PC-3 (cell line): Measurements from ENCODE around the gene LRRC57. TPM values are rescaled to one million over a fixed set of nuclear protein-coding genes. Genes with fewer than 3 reads are reported as not detected.

Experiments used
- ATAC-seq: fragments of 200-7000 bp; cut with Tn5 transposase; 2 replicates; pipeline ENCODE4 v1.9.1; 2020; ENCODE audit warnings: mild to moderate bottlenecking, moderate library complexity
- BruUV-seq: library from RNA; stranded (reverse); fragments of 400-500 nt; replicated peaks from 2 replicates; lab custom pipeline; 2021; lab: Mats Ljungman, UMichigan
- CTCF ChIA-PET: fragments of 300-600 bp; sonication (Branson Sonifier 250); formaldehyde crosslinking; loops from one replicate; lab custom pipeline; 2022; ENCODE audit warnings: antibody characterized with exemption; lab: Charles Lee
- POLR2A ChIA-PET: fragments of 300-600 bp; sonication (Branson Sonifier 250); formaldehyde crosslinking; loops from one replicate; lab custom pipeline; 2022; ENCODE audit warnings: antibody characterized with exemption; ENCODE audit not compliant: unreplicated experiment; lab: Charles Lee
- DNase-seq: peaks from one replicate; pipeline ENCODE4 v3.0.0-alpha.2; 2015
- H2AFZ ChIP-seq: fragments of 300-600 bp; sonication (generic); 2 replicates; pipeline ENCODE4 v1.6.0; 2016; ENCODE audit warnings: antibody characterized with exemption, low read length
- H3F3A ChIP-seq: fragments of 300-600 bp; sonication (generic); one replicate; pipeline ENCODE4 v1.6.0; 2017; ENCODE audit warnings: antibody characterized with exemption, low read length, control low read depth, mild to moderate bottlenecking; ENCODE audit not compliant: unreplicated experiment
- H3K27ac ChIP-seq: fragments of 300-600 bp; sonication (generic); 2 replicates; pipeline ENCODE4 v1.5.1; 2016; ENCODE audit warnings: mild to moderate bottlenecking, low read length
- H3K27me3 ChIP-seq: fragments of 300-600 bp; sonication (generic); 2 replicates; pipeline ENCODE4 v1.6.1; 2016; ENCODE audit warnings: low read length, mixed read lengths
- H3K36me3 ChIP-seq: fragments of 300-600 bp; sonication (generic); 2 replicates; pipeline ENCODE4 v1.6.1; 2016; ENCODE audit warnings: low read depth, mixed run types, low read length, mixed read lengths
- H3K4me1 ChIP-seq: fragments of 300-600 bp; sonication (generic); 2 replicates; pipeline ENCODE4 v1.5.1; 2016; ENCODE audit warnings: low read length; ENCODE audit not compliant: insufficient read depth
- H3K4me2 ChIP-seq: fragments of 300-600 bp; sonication (generic); 2 replicates; pipeline ENCODE4 v1.6.0; 2016; ENCODE audit warnings: low read length
- H3K4me3 ChIP-seq: fragments of 300-600 bp; sonication (generic); 2 replicates; pipeline ENCODE4 v1.5.1; 2016; ENCODE audit warnings: mild to moderate bottlenecking, low read length, mixed read lengths
- H3K79me2 ChIP-seq: fragments of 300-600 bp; sonication (generic); 2 replicates; pipeline ENCODE4 v1.6.1; 2017; ENCODE audit warnings: low read length, mixed read lengths
- H3K9ac ChIP-seq: fragments of 300-600 bp; sonication (generic); 2 replicates; pipeline ENCODE4 v1.6.0; 2016; ENCODE audit warnings: mild to moderate bottlenecking, low read length
- H3K9me2 ChIP-seq: fragments of 300-600 bp; sonication (generic); replicated peaks from 2 replicates; pipeline ENCODE4 v1.6.1; 2016; ENCODE audit warnings: mixed run types, low read length, mixed read lengths
- H3K9me3 ChIP-seq: fragments of 300-600 bp; sonication (generic); 2 replicates; pipeline ENCODE4 v1.6.1; 2016; ENCODE audit warnings: low read length, mixed read lengths
- H4K20me1 ChIP-seq: fragments of 300-600 bp; sonication (generic); 2 replicates; pipeline ENCODE4 v1.6.1; 2016; ENCODE audit warnings: low read length, mixed read lengths
- CTCF ChIP-seq: fragments of 300-600 bp; sonication (generic); conservative IDR thresholded peaks from 2 replicates; pipeline ENCODE4 v1.5.1; 2017; ENCODE audit warnings: antibody characterized with exemption, low read depth, mild to moderate bottlenecking, low read length
- EZH2 ChIP-seq: fragments of 300-600 bp; sonication (generic); IDR thresholded peaks from one replicate; pipeline ENCODE4 v1.6.1; 2017; ENCODE audit warnings: antibody characterized with exemption, mild to moderate bottlenecking, low read length; ENCODE audit not compliant: unreplicated experiment
- EZH2phosphoT487 ChIP-seq: fragments of 300-600 bp; sonication (generic); IDR thresholded peaks from 2 replicates; pipeline ENCODE4 v1.6.1; 2018; ENCODE audit warnings: mild to moderate bottlenecking, antibody characterized with exemption, low read length, borderline replicate concordance
- intact Hi-C: fragments of 100-400 bp; cut with micrococcal nuclease; formaldehyde crosslinking; loops from 2 replicates; pipeline ENCODE4 v1.9.0; 2023
- total RNA-seq: library from RNA; depleted of rRNA; stranded (reverse); fragments of >200 nt; gene quantifications from 2 replicates; pipeline ENCODE4 v1.2.3, GENCODE V29; 2014

Gene LRRC57
- total RNA-seq, 1 experiment from 2014 or later: 9.1 TPM

- ATAC-seq: no peak
- ChIA-PET CTCF (no interaction called here), POLR2A (interaction anchor here (0.6 kb wide), 1 partner anchor 53 kb away, joined by 6 read pairs; no protein-coding TSS in a partner anchor)
- intact Hi-C loops: loop anchor here (5.0 kb wide), 1 partner anchor 49 kb away; the partner anchor contains the start of genes HAUS2 and LRRC57
- BruUV-seq: no TSS peak
- Histone ChIP-seq H3K9ac (no peak overlapping the region), H3K9me2 (no peaks in the 10 kb centered on the region), H3K4me1 (peaks cover 29% of the 10 kb centered on the region), H3K4me3 (no peak overlapping the region), H4K20me1 (no peaks in the 10 kb centered on the region), H2AFZ (no peak overlapping the region), H3F3A (peaks cover 7% of the 10 kb centered on the region), H3K27me3 (no peaks in the 10 kb centered on the region), H3K79me2 (peaks cover 44% of the 10 kb centered on the region), H3K4me2 (peak overlapping the region; percentile 15; the same call in 1 of the 2 replicates), H3K9me3 (no peaks in the 10 kb centered on the region), H3K27ac (peak overlapping the region; percentile 5; the same call in 1 of the 2 replicates), H3K36me3 (no peaks in the 10 kb centered on the region)
- TF ChIP-seq CTCF: no peak
- TF ChIP-seq EZH2phosphoT487: no peak
- no peak for TF ChIP-seq EZH2
- no peak for DNase-seq
Measured at GRCh38 chr15:42498212-42499068, 50.2 kb downstream of the LRRC57 start.

GRCh38 chr15:42495361-42496212, 53.0 kb downstream of the LRRC57 start, which contains the start of gene SNAP23:
Gene SNAP23, plus strand, starts transcription at chr15:42495634. Its CDS starts 16,213 bp downstream, at chr15:42511847.
- H3K4me3 ChIP-seq: peak within 1 kb of the TSS; percentile 77
- H3F3A ChIP-seq: peaks cover 7% of the 10 kb centered on the region
- H4K20me1 ChIP-seq: no peaks in the 10 kb centered on the region
- no peak for TF ChIP-seq CTCF
- no peak for TF ChIP-seq EZH2phosphoT487
- TF ChIP-seq EZH2: no peak
- peak within 1 kb of the TSS; percentile 91 for H2AFZ ChIP-seq
- H3K79me2 ChIP-seq: peaks cover 28% of the 10 kb centered on the region
- H3K9me3 ChIP-seq: no peaks in the 10 kb centered on the region
- CTCF ChIA-PET: no interaction called here
- H3K9me2 ChIP-seq: no peaks in the 10 kb centered on the region
- DNase-seq: peak; percentile 92
- H3K27me3 ChIP-seq: no peaks in the 10 kb centered on the region
- no peaks in the 10 kb centered on the region for H3K36me3 ChIP-seq
- BruUV-seq: TSS peak; percentile 74
- H3K27ac ChIP-seq: peak within 1 kb of the TSS; percentile 61
- peak within 1 kb of the TSS; percentile 92 for H3K4me2 ChIP-seq
- peak within 1 kb of the TSS; percentile 68 for H3K9ac ChIP-seq
- peak; percentile 89 for ATAC-seq
- H3K4me1 ChIP-seq: peaks cover 36% of the 10 kb centered on the region
- intact Hi-C loops: loop anchor here (5.0 kb wide), 1 partner anchor 52 kb away; the partner anchor contains the start of genes HAUS2 and LRRC57
- POLR2A ChIA-PET: interaction anchor here (0.5 to 0.7 kb wide), 4 partner anchors 9 to 1268 kb away, joined by 3 to 6 read pairs (median 4); partner anchors contain the start of genes HAUS2 and LRRC57
